HG03039 (cell line): ENCODE data around the gene PDE1A.

Source experiments
- ATAC-seq: cut with Tn5 transposase; IDR thresholded peaks from one replicate; pipeline ENCODE4 v1.9.1; 2021; ENCODE audit warnings: mild to moderate bottlenecking, moderate library complexity; ENCODE audit not compliant: unreplicated experiment

Gene PDE1A

DNA sequence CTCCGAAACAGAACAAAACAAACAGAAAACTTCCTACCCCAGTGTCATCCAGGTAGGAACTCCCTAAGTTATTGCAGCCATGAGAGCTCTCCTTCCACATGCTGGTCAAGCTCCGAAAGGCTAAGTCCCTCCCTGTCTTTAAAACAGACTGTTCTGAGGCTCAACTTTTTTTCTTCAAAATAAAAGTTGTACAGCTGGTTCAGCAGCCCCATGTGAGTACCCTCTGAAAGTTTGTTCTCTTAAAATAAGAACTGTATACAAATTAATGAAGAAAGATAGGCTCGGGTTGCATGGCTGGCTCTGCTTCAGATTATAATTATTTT, at the start of gene PDE1A:
PDE1A (minus strand) TSS at position 119 of the 323 bp plus-strand sequence.
- no peak for ATAC-seq

DNA sequence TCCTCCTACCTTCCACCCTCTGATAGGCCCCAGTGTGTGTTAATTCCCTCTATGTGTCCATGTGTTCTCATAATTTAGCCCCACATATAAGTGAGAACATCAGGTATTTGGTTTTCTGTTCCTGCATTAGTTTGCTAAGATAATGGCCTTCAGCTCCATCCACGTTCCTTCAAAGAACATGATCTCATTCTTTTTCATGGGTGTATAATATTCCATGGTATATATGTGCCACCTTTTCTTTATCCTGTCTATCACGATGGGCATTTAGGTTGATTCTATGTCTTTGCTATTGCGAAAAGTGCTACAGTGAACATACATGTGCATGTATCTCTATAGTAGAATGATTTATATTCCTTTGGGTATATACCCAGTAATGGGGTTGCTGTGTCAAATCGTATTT, 46.8 kb upstream of the PDE1A start:
- ATAC-seq: no peak

DNA sequence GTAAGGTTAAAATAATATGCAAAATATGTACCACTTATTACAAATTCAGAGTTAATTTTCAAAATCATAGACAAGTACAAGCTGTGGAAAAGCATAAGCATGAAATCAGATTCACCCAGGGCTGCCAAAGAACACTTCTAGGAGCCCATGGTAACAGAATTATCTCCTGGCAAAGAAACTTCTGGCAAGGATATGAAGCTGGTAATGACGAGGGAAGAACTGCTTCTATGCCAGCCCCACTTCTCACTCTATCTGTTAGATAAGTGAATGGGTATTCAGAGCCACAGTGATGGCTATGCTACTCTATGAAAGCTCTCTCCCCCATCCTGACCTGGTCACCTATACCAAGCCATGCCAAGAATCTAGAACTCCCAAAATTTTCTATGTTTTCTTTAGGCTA, 36.9 kb upstream of the PDE1A start:
- no peak for ATAC-seq

DNA sequence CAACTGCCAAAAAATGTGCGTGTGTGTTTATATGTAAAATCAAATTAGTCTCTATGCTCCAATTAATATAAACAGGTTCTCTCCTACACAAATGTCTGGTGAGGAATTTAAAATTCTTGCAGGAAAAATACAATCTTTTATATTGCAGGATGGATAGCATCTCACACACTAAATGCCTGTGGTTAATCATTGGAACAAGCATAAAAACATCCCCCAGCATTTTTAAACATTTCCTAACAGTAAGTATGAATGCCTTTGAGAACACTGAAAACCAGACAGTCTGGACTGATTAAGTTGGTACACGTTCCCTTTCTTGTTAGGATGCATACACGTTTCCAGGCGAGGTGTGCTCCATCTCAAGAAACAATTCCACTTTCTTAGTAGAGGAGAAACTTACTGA, 29.9 kb upstream of the PDE1A start:
- ATAC-seq: no peak

DNA sequence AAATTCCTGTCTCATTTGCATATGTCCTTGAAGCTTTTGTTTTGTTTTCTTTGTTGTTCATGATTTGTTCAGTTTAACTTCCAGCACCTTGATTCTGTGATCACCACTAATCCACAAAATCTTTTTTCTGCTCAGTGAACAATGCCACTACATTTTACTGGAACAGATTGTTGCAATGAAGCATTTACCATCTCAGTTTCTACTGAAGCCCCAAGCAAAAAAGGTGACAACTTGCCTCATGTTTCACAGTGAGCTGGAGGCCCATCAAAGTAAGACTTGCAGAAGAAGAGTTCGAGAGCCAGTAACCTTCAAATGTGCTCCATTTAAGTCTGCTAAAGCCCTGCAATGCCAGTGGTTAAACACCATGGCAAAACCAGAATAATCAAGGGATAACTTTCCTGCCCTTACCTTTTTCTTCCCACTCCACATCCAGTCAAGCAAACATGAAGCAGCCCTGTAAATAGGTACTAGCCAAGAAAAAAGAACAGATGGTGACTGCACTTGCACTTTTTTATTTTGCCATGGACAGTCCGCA, 25.7 kb upstream of the PDE1A start:
- ATAC-seq: no peak

DNA sequence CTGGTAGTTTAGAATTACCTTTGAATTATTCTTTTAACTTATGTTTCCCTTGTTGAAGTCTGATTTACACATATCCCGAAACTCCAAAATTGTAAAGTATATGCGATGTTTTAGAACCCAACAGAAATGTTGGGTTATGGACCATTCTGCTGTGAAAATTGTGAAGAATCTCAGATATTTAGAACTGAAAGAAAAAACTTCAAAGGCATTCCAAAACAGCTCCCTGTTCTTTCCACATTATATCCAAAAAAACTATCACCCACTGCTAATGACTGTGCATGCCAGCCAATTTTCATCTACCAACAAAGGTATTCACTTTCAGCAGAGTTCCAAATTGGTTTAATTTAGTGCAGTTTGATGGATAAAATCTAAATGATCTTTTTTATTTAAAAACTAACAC, 21.5 kb upstream of the PDE1A start:
- ATAC-seq: no peak

DNA sequence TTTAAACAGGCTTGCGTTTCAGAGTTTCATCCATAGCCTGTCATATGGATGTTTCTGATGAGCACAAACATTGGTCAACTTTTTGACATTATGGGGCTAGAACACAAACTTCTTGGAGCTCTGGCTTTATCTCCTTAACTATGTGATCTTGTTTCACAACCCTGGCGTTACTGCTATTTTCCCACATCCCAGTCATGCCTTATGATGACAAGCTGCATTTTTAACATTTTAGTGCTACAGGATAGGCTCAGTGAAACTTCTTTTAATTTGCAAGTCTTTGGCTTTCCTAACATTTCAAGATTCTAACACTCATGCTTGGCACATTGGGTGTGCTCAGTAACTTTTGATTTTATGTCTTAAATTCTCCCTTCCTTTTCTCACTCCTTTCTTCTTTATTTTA, 21.0 kb upstream of the PDE1A start:
- ATAC-seq: no peak

GRCh38 chr2:182447163-182447562, 20.3 kb upstream of the PDE1A start:
- no peak for ATAC-seq

GRCh38 chr2:182446087-182446486, 19.3 kb upstream of the PDE1A start:
- no peak for ATAC-seq

DNA sequence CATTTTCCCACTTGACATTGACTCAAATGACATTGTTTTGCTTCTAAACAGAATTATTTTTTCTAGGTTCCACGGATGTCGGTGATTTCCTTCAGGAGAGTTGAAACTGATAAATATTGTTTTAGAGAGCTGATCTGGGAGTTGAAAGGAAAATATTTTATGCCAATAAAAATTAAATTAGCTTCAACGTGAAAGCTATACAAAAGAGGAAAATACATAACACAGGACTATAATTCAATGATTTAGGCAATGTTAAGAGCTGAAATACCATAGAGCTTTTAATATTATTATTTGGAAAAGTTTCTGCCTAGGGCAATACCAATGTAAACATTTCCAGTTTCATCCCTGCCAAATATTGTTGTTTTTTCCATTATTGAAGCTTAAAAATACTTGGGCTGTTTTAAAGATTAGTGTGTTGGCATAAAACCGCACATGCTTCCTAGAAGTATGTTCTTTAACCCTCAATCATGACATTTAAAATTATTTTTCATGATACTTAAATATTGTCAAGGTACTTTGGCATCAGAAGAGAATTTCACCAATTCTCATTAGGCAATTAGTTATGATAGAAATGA, 18.6 kb upstream of the PDE1A start:
- ATAC-seq: no peak

DNA sequence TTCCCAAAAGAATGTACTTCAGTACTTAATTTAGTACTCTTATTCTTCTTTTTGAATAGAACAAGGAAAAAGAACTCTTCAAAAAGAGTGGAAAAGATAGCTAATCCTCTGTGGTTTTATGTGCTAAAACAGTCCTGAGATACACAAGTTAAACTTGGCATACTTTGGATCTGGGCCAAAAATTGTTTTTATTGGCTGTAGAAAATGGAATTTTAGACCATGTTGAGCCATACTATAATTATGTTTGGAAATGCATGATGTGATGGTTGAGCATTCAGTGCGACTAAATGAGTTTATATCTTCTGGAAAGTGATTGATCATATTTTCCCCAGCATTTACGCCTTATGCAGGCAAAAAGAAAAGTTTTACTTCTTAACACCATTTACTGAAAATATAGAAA, 18.0 kb upstream of the PDE1A start:
- no peak for ATAC-seq

- no peak for ATAC-seq
Measured at GRCh38 chr2:182444170-182444569, 17.3 kb upstream of the PDE1A start.

DNA sequence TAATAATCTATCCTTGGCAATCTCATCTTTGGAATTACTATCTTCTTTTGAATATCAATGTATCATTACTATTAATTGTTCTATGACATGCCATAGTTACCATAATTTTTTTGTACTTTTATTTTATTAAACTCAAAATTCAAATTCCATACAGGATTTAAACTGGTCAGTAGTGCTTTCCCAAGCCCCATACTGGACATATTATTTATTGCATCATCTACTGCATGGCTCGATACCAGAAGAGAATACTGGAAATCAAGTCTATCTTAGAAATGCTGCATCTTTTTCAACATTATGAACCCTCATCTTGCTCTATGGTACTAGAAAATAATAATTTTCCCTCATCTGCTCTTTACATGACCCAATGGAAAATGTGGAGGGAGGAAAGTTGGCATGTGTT, 9.4 kb upstream of the PDE1A start:
- no peak for ATAC-seq

DNA sequence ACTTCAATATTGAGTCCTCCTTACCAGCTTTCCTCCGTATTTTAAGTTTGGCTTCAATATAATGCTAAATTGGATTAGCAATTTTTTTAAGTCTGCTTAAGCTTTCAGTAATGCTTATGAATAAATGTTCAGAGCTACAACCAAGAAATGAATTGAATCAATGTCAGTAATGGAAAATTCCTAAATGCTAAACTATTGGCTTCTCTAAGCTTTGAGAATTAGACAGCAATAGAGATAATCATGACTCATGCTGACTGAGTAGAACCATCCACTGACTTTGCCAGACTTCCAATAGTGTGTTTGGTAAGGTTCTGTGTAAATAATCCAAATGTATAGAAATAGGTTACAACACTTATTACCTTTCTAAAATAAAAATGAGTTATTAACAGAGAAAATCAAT, 8.9 kb upstream of the PDE1A start:
- ATAC-seq: no peak

GRCh38 chr2:182432051-182432450, 5.2 kb upstream of the PDE1A start:
- no peak for ATAC-seq

GRCh38 chr2:182428476-182428875, 1.6 kb upstream of the PDE1A start:
- ATAC-seq: no peak

- ATAC-seq: no peak
Measured at GRCh38 chr2:182426082-182426917, 536 bp downstream of the PDE1A start.

DNA sequence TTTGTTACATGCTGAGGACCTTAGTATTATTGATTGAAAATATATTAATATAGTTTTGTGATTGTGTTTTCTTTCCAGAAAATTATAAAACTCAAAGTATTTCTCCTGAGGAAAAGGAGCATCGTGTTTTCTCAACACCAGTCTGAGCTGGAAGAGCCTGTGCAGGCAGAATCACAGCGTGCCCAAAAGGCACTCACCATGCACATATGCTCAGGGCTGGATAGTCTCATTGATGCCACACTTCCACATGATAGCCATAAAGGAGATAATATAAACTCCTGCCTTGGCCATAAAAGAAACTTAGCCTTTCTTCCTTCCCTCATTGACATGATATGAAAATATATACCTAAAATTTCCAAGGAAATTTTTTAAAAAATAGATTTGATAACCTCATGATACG, 4.0 kb downstream of the PDE1A start:
- ATAC-seq: no peak

DNA sequence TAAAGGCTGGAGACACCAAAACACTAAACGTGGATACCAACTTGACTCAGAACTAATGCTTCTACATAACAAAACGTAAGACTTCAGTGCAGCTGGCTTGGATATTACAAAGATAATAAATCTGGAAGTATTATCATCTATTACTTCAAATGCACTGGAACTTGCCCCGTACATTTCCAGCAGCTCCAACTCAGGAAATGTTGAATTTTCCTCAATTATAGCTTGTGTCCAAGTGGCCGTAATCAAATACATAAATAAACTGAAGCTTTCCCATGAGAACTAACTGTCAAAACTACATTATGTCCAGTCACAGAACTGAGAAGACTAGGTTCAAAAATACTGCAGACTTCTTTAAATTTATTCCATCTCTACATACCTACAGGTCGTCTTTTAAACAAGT, 6.2 kb downstream of the PDE1A start:
- no peak for ATAC-seq

GRCh38 chr2:182416861-182417260, 10.0 kb downstream of the PDE1A start:
- ATAC-seq: no peak

DNA sequence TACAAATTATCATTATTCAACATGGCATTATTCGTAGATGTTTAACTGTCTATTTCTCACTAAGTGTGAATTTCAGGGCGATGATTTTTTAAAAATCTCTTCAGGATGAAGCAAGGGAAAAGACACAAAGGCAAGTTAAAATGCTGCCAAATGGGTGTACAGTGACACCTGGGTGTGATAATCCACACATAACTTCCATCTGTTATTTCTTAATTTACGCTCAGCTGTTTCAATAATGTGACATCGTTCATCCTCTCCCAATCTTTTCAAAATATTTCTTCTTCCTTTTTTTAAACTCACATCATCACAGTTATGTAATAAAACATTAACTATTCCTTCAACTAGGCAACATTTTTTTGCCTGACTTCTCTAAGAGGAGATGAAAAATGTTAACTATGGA, 10.6 kb downstream of the PDE1A start:
- no peak for ATAC-seq

- ATAC-seq: no peak
Measured at GRCh38 chr2:182415771-182416170, 11.1 kb downstream of the PDE1A start.

GRCh38 chr2:182412858-182413257, 14.0 kb downstream of the PDE1A start:
- ATAC-seq: no peak
